NOMO-1 (cell line): ENCODE results near the gene RIPOR3.
"Not testable (repeated sequence)": the region's sequence is repeated elsewhere in the genome, so short reads cannot be mapped to it uniquely, and the experiment has no call there.

Experiments used
- DNase-seq, 2 experiments: peaks; one replicate each; lab custom pipeline; 2025; ENCODE audit not compliant: unreplicated experiment in 2 of 2; lab: John Stamatoyannopoulos, UW

The RIPOR3 gene

DNA sequence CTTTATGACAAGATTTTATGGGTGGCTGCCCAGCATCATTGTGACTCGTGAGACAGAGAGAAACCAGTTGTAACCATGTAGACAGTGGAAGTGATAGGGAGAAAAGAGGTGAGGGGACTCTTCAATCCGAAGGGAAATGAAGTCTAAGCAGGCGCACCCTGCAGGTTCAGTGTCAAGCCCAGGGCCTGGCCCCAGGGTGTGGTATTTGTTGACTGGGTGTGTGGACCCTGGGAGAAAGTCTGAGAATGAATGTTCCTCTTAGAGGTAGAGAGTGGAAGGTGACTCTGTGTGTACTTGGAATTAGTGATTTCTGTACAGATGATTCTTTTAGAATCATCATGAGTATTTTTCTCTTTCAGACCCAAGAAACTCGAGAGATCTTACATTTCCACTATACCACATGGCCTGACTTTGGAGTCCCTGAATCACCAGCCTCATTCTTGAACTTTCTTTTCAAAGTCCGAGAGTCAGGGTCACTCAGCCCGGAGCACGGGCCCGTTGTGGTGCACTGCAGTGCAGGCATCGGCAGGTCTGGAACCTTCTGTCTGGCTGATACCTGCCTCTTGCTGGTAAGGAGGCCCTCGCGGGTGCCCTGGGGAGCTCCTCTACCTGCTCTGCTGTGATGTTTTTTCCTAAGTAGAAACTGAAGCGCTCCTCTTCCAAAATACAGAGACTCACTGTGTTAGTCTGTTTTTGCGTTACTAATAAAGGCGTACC is 113.1 kb downstream of the RIPOR3 start:
- DNase-seq = no peak

DNA sequence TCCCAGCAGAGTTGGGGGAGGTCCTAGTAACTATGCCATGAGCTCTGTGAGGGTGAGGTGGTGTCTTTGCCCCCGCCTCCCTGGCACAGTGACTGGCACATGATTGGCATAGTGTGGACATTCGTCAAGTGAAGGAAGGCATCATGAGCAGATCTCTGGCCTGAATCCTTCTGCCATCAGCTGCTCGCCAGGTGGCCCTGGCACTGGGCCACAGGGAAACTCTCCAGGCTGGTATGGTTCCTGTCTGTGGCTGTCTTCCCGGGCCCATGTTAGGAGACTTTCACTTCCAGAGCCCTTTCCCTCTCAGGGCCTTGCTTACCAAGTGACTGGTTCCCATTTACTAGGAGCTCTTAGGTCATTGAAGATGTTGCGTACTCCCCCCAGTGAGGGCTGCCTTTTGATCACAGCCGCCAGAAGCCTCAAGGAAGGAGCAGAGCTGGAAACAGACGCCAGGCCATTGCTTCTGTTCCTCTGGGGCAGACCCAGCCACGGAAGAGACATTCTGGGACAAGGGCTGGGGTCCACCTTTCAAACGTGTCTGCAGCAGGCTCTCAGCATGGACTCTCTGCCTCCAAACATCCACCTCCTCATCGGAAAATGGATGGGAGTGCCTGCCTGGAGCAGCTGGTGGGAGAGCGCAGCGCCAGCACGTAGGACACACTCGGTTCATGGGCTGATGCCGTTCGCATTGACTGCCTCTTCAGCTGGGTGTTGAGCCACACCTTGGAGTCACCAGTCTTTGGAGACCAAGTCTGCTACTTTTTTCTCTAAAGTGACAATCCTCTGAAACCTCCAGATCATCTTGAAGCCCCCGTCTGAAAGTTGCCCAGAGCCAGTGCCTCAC is 113.9 kb downstream of the RIPOR3 start:
- DNase-seq = no peak

DNA sequence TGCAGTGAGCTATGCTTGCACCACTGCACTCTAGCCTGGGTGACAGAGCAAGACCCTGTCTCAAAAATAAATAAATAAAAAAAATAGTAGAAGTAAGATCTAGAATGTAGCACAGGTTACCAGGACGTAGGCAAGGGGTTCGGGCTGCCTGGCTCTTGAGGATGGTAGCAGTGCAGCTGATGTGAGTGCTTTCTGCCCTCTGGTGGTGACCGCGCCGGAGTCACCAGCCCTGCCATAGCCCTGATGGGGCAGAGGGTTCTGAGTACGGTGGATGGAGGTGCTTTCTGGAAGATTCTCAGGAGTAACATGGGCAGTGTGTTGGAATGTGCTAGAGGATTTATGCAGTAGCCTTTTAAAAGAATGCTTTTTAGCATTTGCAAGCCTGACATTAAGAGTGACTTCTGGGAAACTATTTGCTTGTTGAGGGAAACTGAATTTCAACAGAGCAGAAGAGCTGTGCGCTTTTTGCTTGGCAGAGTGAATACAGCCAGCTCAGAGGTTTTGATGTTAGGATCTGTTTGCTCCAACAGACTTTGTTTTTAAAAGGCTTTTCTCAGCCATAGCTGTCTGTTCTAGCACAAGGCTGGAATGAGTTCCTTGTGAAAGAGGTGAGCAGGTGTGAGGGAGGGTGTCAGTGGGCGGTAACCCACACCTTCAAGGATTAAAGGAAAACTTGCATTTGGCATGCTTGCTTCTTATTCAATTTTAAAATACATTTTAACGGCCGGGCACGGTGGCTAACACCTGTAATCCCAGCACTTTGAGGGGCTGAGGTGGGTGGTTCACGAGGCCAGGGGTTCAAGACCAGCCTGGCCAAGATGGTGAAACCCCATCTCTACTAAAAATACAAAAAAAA is 115.2 kb downstream of the RIPOR3 start:
- DNase-seq = peak in 1 of 2 experiments; percentile 7

DNA sequence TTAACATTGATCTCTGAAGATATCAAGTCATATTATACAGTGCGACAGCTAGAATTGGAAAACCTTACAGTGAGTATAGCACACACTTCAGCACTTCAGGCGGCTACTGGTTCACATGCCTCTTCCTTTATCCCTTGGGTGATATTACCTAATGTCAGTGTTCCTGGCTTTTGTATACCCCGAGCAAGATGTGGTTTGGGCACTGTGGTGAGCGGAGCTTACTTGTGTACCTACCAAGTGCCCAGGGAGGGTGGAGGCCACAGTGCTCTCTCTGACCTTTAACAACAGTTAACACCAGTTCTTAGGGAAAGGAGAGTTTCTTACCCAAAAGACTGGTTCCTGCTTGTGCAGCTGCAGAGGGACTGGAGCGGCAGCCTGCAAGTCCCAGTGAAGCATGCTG is 116.8 kb downstream of the RIPOR3 start:
- DNase-seq = no peak

DNA sequence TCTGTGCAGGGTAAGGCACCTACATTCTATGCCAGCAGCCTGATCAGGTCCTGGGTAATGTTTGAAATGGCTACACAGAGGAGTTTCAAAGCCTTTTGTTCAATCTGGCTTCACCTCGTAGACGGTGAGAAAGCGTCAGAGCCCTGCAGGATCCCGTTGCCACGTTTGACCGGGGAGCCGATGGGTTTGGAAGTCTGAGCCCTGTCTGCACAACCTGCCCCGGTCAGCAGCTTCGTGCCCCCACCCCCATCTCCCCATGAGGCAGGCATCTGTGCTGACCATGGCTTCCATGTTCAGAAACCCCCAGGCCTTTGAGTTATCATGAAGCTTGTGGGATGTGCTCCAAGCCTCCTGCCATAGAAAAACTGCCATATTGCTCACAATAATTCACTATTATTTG is 117.2 kb downstream of the RIPOR3 start:
- no peak for DNase-seq

DNA sequence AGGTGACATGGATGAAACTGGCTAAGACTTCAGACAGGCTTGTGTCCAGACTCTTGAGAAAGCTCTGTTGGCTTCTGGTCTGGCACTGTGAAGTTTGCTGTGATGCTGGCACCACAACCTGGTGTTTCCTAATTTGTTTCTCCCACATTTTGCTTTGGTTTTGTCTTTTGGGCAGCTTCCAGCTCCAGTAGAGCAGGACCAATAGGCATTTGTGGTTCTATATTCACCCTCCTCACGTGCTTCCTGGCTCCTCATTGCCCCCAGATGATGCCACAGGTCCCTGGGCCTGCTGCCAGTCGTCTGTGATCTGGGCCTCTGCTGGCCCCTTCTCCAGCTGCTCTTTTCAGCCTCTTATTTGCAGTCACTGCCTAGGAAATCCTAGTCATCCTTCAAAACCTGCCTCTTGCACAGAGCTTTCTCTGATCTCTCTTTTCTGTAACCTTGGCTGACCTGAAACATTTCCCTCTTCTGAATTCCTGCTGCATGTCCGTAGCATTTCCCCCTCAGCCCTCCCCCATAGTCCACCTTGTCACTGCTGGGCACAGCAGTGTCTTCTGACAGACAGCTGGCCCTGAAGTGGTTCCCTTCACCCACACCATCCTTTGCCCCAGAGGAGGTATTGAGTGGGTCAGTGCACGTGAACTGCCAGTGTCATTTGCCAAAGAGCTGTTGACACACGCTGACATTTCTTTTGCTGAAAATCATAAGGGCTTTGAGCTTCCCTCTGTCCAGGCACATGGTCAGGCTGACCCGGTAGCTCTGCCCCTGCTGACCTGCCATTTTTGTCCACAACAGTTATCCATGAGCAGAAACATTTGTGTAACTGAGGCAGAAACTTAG is 118.2 kb downstream of the RIPOR3 start:
- DNase-seq = no peak

DNA sequence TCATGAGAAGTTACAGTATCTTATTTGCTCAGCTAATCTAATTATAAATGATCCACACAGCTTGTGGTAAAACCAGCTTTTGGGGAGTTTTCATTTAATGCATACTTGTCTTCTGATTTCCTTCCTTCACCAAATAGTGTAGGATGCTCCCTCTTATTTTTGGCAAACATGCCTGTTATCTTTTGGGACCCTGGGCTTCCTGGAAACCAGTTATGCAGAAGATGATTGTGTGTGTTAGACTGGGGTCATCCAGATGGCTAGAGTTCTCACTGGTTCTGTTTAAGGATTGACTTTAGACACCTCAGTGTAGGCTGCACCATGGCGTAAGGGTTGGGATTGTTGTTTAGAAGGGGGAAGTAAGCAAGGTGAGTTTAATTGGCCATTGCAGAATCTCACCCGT is 119.9 kb downstream of the RIPOR3 start:
- no peak for DNase-seq

DNA sequence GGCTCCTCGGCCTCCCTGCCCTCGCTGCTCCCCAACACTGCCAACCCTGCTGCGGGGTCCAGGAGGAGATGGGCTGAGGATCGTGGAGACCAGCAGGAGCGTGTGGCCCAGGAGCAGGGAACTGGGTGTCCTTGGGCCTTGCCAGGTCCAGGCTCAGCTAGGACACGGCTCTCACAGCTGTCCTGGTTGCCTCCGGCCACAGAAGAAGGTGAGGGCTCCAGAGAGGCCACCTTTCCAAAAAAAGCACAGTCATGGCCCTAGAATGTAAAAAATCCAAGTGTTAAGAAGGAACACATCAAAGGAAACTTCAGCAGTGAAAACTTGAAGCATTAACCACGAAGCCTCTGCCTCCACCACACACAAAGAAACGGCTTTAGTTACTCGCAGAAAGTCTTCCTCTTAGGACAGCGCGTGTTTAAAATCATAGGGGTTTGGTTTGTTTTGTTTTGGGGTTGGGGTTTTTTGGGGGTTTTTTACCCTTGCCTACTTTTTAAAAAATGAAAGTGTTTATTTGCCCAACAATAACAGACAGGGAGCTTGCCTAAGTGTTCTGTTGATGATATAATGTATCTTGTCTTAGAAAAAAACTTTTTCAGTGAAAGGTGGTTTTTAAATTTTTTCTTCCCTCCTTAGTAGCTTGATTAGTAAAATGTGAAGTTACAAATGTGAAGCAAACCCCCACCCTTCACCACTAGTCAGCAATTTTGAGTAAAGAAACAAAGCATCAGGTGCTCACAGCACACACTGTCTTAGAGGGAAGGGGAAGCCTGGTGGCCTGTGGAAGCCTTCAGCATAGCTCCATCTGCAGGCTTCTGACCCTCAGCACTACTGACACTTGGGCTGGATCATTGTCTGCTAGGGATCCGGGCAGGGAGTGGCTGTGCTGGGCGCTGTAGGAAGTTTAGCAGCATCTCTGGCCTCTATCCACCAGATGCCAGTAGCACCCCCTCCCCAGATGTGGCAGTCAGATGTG is 121.2 kb downstream of the RIPOR3 start:
- DNase-seq = peak; percentile 38 to 39

DNA sequence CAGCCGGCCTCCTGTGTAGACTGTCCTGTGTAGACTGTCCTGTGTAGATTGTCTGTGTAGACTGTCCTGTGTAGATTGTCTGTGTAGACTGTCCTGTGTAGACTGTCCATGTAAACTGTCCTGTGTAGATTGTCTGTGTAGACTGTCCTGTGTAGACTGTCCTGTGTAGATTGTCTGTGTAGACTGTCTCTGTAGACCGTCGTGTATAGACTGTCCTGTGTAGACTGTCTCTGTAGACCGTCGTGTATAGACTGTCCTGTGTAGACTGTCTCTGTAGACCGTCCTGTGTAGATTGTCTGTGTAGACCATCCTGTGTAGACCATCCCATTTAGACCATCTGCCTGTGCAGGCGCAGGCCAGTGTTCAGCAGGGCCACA is 121.9 kb downstream of the RIPOR3 start:
- DNase-seq = not testable (repeated sequence)

DNA sequence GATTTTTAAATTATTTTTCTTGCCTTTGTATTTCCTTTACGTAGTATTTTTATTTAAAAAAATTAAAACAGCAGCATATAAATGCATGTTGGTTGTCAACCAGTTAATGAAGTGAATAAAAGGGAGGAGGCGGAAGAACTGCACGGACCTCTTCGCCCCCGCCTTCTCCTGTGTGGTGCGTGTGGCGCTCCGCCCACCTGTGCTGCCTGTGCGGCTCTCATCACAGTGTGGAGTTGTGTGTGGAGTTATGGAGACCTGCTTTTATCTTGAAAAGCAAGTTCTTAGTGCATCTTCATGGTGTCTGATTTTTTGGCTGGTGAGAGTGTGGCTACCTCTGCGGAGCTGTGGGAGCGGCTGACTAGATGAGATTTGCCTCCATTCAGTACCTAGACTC is 122.8 kb downstream of the RIPOR3 start:
- no peak for DNase-seq

DNA sequence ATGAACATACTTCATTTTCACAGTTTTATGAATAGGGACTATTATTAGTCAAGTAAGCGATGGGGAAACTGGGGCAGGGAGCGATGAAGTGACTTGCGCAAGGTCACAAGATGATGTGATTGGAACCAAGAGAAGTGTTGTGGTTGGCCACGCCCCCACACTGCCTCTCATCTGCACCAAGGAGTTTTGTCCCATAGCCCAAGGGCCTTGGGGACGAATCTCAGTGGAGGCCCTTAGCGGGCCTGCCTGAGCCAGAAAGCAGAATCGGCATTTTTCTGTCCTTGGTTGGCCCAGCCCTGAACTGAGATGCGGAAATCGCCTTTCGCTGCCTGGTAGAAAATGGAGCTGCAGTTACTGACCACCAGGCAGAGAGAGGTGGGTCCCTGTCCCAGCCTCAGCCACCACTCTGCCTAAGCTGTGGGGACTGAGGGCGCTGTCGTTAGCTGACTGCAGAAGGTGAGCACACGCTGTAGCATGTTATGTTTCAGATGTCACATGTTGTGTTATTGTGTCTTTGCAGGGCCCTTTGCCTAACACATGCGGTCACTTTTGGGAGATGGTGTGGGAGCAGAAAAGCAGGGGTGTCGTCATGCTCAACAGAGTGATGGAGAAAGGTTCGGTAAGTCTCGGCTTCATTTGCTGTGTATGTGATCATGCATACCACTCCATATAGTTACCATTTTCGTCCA is 123.3 kb downstream of the RIPOR3 start:
- DNase-seq = no peak

DNA sequence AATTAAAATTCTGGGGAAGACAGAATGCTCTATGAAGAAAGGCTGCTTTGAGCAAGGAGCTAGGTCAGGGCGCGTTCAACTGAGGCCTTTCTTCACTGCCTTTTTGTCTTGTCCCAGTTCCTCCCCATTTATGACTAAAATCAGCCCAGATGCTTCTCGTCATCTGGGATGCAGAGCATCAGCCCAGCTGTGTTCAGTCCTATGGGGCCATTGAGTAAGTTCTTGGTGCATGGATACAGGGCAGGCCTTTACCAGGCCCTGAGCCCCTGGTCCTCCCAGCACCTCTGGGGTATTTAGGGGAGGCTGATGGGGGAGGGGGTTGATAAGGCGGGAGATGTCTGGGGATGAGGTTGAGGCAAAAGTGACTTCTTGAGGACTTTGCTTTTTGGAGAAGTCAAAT is 125.5 kb downstream of the RIPOR3 start:
- no peak for DNase-seq

DNA sequence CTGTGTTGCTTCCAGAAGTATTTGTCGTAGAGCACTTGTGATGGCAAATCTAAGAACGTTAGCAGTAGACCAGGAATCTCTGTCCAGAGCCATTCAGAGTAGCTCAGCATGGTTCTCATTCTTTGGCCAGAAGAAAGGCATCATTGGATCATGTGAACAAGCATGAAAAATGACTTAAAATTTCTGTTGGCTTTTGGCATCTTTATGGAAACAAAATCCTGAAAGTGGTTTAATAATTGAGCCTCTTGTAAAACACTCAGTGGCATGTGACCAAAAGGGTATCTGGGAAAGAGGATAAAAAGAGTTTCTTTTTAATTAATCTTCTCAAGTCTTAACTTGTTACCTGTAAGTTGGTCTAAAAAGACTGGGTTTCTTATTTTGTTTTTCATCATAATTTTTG is 126.0 kb downstream of the RIPOR3 start:
- no peak for DNase-seq

DNA sequence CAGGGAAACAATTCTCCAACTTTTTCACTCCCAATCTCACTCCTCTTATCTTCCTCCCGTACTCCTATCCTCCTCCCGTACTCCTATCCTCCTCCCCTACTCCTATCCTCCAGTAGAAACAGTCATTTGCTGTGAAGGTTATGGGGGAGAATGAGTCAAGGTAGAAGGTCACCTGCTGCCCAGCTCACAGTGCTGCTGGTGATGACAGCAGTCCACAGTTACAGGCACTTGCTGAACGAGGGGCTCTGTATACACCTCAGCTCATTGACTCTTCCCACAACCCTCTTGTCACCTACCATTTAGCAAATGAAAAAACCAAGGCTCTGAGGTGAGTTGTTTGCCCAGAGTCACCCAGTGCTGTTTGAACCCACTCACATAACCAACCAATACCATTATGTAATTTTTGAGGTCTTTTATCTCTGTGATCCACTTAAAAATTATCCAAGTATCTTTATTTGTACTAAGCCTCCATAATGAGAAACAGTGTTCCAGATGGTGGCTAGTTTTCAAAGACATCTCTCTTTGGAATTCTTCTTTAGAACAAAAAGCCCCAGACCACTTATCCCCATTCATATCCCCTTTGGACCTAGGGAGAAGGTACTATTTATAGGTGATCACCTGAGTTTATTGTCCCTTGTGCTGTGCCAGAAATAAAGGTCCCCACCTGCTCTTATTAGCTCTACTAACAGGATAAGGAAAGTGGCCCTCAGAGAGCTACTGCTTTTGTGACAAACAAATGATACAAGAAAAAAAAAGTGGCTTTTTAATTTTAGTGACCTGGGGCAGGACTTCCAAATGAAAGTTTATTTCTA is 128.0 kb downstream of the RIPOR3 start:
- DNase-seq = no peak

DNA sequence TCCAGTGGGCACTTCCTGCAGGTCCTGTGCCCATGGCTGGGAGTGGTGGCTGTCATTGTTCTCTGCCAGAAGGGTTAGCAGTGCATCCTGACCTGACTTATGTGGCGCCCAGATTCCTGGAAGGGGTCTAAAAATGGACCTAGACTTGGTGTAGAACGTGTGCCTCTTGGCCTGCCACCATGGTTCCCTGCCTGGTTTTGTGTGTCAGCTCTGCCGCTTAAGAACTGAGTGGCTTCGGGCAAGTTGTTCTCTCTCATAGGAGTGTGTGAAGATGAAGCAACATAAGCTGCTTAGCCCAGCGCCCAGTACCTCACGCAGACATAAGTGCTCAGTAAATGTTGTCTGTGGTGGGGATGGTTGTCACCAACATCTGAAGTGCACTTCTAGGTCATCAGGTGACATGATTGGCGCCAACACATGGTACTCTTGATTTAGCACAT is 129.1 kb downstream of the RIPOR3 start:
- DNase-seq = no peak

DNA sequence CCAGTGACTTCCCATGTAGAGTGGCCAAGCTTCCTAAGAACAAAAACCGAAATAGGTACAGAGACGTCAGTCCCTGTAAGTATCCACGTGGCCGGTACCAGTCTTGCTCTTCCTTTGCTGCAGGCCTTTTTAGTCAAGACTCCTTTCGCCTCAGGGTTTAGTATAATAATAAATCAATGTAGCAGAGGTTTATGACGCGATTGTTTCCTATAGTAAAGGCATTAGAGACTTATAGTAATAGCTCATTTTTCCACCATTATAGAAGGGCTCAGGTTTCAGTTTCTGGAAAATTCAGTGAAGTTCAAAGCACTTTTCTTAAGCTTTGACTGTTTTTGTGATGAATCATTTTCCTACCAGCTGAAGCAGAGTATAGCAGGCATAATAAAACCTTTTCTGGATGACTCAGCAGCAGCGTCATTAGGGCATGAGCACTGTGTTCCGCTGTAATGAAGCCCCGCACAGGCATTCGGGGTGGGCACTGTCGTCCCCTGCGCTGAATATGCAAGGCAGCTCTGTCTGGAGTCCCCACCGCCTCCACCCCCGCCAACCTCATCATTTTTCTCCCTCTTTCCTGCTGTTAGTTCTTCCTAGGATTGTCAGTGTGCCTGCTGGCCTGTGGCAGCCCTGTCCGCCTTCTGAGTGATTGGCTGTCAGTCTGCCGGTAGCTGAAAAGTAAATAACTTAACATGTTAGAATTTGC is 129.8 kb downstream of the RIPOR3 start:
- DNase-seq = no peak

DNA sequence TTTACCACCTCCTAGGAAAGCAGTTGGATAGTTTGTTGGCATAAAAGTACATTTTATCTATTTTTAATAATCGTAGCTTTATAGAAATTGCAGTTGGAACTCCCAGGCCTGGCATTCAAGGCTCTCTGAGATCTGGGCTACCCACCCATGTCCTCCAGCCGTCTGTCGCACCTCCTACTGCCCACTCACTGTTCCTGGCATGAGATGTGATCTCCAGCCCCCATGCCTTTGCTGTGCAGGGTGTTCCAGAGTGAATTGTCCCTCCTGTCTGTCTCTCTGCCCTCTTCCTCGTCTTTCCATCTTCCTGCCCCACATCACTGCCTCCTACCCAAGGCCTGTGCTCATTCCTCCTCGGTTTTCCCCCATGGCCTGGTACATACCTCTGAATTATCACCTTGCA is 130.5 kb downstream of the RIPOR3 start:
- DNase-seq = no peak
